Upper lobe of right lung (tissue), 1 donor: Measurements from ENCODE around the gene FASN. TPM values are rescaled to one million over a fixed set of nuclear protein-coding genes. Genes with fewer than 3 reads are reported as not detected.

Experiments used
- ATAC-seq: fragments of 200-7000 bp; cut with Tn5 transposase; one replicate; pipeline ENCODE4 v1.9.1; 2020; ENCODE audit warnings: mild to moderate bottlenecking, moderate library complexity
- DNase-seq: peaks from one replicate; pipeline ENCODE4 v3.0.0-alpha.2; 2020
- H3K27ac ChIP-seq: fragments of 200-600 bp; one replicate; pipeline ENCODE4 v1.8.0; 2022
- H3K27me3 ChIP-seq: fragments of 200-600 bp; one replicate; pipeline ENCODE4 v1.8.0; 2022; ENCODE audit warnings: mild to moderate bottlenecking
- H3K36me3 ChIP-seq: fragments of 200-600 bp; one replicate; pipeline ENCODE4 v1.8.0; 2022
- H3K4me1 ChIP-seq: fragments of 200-600 bp; one replicate; pipeline ENCODE4 v1.8.0; 2022
- H3K4me3 ChIP-seq: fragments of 200-600 bp; one replicate; pipeline ENCODE4 v1.8.0; 2022; ENCODE audit warnings: mild to moderate bottlenecking
- H3K9me3 ChIP-seq: fragments of 200-600 bp; one replicate; pipeline ENCODE4 v1.8.0; 2022
- CTCF ChIP-seq: fragments of 200-600 bp; IDR thresholded peaks from one replicate; pipeline ENCODE4 v1.8.0; 2022; ENCODE audit warnings: antibody characterized with exemption
- intact Hi-C: fragments of 100-400 bp; cut with DNase I; formaldehyde crosslinking; loops from one replicate; pipeline ENCODE4 v1.11.0; 2022
- total RNA-seq: library from RNA; stranded (reverse); fragmentation: NEBNext Ultra II Directional; extraction: Animal tissue kit (Norgen Biotek cat#: 25700); gene quantifications from one replicate; pipeline ENCODE4 v1.2.1, GENCODE V29; 2021
- donor health status: DM: no; HTN: yes; CAD: no; lungs with severe emphysema.

FASN gene
- total RNA-seq, 1 donor from 2014 or later: 432 TPM

- ATAC-seq (no peak), DNase-seq (no peak)
- H3K9me3 ChIP-seq: no peaks in the 10 kb centered on the region
- H3K4me1 ChIP-seq: peaks cover 20% of the 10 kb centered on the region
- H3K27me3 ChIP-seq: no peaks in the 10 kb centered on the region
- intact Hi-C loops: no loop called here
- peak overlapping the region; percentile 61 for H3K27ac ChIP-seq
- no peak for TF ChIP-seq CTCF
- peaks cover 29% of the 10 kb centered on the region for H3K36me3 ChIP-seq
- peak overlapping the region; percentile 68 for H3K4me3 ChIP-seq
Observed at GRCh38 chr17:82050761-82051641, 47.0 kb downstream of the FASN start.

GRCh38 chr17:82050152-82050760 lies 47.8 kb downstream of the FASN start:
- Histone ChIP-seq H3K27ac (peak overlapping the region; percentile 61), H3K27me3 (no peaks in the 10 kb centered on the region), H3K9me3 (no peaks in the 10 kb centered on the region), H3K4me1 (peaks cover 20% of the 10 kb centered on the region), H3K4me3 (peak overlapping the region; percentile 68), H3K36me3 (peaks cover 23% of the 10 kb centered on the region)
- intact Hi-C loops: no loop called here
- DNase-seq: no peak
- no peak for ATAC-seq
- TF ChIP-seq CTCF: no peak

GRCh38 chr17:82049521-82049971 lies 48.5 kb downstream of the FASN start:
- Histone ChIP-seq H3K4me1 (peaks cover 20% of the 10 kb centered on the region), H3K27ac (no peak overlapping the region), H3K36me3 (peaks cover 16% of the 10 kb centered on the region), H3K4me3 (no peak overlapping the region), H3K9me3 (no peaks in the 10 kb centered on the region), H3K27me3 (no peaks in the 10 kb centered on the region)
- ATAC-seq: no peak
- no peak for TF ChIP-seq CTCF
- intact Hi-C loops: no loop called here
- no peak for DNase-seq

GRCh38 chr17:82049106-82049505 lies 48.9 kb downstream of the FASN start:
- H3K36me3 ChIP-seq: peaks cover 15% of the 10 kb centered on the region
- ATAC-seq: no peak
- intact Hi-C loops: no loop called here

GRCh38 chr17:82048571-82048971 lies 49.5 kb downstream of the FASN start:
- no peak for DNase-seq
- intact Hi-C loops: no loop called here
- H3K36me3 ChIP-seq: peaks cover 15% of the 10 kb centered on the region
- no peak for ATAC-seq
- no peak overlapping the region for H3K4me3 ChIP-seq
- no peaks in the 10 kb centered on the region for H3K27me3 ChIP-seq
- H3K4me1 ChIP-seq: peaks cover 20% of the 10 kb centered on the region
- H3K9me3 ChIP-seq: no peaks in the 10 kb centered on the region
- H3K27ac ChIP-seq: no peak overlapping the region
- no peak for TF ChIP-seq CTCF

More at GRCh38 chr17:82049106-82049505, 48.9 kb downstream of the FASN start:
- no peak overlapping the region for H3K4me3 ChIP-seq
- TF ChIP-seq CTCF: no peak
- no peaks in the 10 kb centered on the region for H3K9me3 ChIP-seq
- H3K27ac ChIP-seq: no peak overlapping the region
- H3K4me1 ChIP-seq: peaks cover 20% of the 10 kb centered on the region
- H3K27me3 ChIP-seq: no peaks in the 10 kb centered on the region
- no peak for DNase-seq
